ENCODE measurements around the gene SMAD4. TPM values are rescaled to one million over a fixed set of nuclear protein-coding genes. Genes with fewer than 3 reads are reported as not detected.
A peak's percentile ranks its signal among the peaks of the same experiment; 100 is the strongest.
"Not testable (repeated sequence)": the region's sequence is repeated elsewhere in the genome, so short reads cannot be mapped to it uniquely, and the experiment has no call there.

Gene SMAD4
- polyA plus RNA-seq, 12 donors = 58.2 to 120 (median 108) TPM; not detected in 1

DNA sequence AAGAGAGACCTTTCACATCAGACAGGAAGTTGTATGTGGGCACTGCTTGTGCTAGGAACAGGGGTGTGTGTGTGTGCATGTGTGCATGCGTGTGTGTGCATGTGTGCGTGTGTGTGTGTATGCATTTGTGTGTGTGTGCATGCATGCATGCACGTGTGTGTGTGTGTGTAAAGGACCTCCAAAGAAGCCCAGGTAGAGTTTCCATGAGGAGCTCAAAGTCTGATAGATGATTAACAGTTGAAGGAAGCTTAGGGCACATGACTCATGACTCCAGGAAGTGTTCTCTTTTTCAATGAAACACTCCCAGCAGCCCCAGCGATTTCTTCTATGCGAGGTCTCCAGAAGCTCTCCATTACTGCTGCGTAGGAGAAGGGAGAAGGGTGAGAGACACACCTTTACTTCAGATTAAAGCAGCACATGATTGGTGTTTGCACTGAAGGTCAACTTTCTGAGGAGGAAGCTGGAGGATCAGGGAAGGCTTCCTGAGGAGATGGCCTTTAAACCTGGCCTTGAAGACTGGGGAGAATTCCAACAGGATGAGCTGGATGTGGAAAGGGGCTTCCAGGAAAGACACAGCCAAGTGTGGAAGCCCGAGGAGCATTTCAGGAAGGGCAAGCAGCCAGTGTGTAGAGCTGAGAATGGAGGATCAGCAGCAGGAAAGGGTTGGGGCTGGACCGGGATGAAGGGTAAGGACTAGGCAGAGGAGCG, 77.7 kb downstream of the SMAD4 start:
- DNase-seq = no peak

DNA sequence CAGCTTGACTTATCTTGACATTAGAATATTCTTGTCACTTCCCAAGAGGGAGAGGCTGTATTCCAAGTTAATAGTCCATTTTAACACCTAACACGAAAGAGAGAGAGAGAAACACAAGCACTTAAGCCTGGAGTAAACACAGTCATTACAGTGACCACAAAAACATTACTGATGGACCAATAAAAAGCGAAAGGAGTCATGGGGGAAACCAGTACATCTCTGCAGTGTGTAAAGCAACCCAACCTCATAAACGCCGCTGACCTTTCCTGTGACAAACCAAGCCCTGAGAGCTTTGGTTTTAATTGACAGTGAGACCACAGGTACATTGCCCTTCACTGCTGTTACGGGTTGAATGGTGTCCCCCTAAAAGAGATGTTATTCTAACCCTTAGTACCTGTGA, 78.3 kb downstream of the SMAD4 start:
- DNase-seq = no peak

- DNase-seq = peak; percentile 43
These were observed 80.2 kb downstream of the SMAD4 start for GRCh38 chr18:51110073-51110797.

GRCh38 chr18:51111633-51112355, 81.8 kb downstream of the SMAD4 start:
- not testable (repeated sequence) for DNase-seq

- not testable (repeated sequence) for DNase-seq
These were observed 87.0 kb downstream of the SMAD4 start for GRCh38 chr18:51116996-51117395.

- not testable (repeated sequence) for DNase-seq
These were observed 89.5 kb downstream of the SMAD4 start for GRCh38 chr18:51119561-51119960.

DNA sequence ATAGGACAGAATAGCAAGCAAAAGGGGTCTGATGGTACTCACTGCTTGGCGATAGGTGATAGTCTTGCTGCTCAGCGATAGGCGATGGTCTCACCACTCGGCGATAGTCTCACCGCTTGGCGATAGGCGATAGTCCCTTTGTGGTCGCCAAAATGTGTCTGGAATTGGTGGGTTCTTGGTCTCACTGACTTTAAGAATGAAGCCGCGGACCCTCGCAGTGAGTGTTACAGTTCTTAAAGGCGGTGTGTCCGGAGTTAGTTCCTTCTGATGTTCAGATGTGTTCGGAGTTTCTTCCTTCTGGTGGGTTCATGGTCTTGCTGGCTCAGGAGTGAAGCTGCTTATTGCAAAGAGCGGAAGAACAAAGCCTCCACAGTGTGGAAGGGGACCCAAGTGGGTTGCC, 90.0 kb downstream of the SMAD4 start:
- DNase-seq = not testable (repeated sequence)

DNA sequence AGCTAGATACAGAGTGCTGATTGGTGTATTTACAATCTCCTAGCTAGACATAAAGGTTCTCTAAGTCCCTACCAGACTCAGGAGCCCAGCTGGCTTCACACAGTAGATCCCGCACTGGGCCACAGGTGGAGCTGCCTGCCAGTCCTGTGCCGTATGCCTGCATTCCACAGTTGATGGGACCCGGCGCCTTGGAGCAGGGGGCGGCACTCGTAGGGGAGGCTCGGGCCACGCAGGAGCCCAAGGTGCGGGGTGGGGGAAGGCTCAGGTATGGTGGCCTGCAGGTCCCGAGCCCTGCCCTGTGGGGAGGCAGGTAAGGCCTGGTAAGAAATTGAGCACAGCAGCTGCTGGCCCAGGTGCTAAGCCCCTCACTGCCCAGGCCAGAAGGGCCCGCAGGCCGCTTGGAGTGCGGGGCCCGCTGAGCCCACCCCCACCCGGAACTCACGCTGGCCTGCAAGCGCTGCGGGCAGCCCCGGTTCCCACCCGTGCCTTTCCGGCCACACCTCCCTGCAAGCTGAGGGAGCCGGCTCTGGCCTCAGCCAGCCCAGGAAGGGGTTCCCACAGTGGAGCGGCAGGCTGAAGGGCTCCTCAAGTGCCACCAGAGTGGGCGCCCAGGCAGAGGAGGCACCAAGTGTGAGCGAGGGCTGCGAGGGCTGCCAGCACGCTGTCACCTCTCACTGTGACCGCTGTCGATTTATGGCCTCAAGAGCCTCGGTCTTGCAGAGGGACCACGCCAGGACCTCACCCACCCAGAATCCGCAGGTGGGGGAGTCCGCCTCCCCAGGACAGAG, 91.0 kb downstream of the SMAD4 start:
- DNase-seq = no peak

DNA sequence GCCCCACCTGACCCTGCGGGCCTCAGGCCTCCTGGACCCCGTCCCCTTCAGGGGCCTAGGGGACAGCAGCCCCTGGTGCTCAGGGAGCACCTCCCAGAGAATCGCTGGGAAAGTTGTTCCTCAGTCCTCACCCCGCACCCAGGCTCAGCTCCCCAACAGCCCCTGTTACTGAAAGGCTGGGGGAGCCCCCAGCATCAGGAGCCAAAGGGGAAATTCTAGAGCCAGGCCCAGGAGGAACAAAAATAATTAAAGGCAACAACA, 91.5 kb downstream of the SMAD4 start:
- DNase-seq = no peak

GRCh38 chr18:51122266-51123045, 92.4 kb downstream of the SMAD4 start:
- DNase-seq = no peak

DNA sequence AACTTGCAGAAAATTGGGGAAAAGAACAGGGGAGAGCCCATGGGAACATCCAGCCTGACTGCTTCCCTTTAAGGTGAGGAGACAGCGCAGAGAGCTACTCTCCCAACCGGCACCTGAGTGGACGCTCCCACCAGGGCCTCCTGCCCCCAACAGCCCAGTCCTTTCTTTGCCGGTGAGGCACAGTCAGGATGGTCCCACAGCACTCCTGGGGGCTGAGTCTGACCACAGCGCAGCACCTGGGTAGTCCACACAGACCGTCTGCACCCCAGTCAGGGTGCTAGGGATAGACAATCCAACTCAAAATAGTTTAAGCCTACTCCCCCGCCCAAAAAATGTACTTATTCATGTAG, 93.0 kb downstream of the SMAD4 start:
- no peak for DNase-seq

DNA sequence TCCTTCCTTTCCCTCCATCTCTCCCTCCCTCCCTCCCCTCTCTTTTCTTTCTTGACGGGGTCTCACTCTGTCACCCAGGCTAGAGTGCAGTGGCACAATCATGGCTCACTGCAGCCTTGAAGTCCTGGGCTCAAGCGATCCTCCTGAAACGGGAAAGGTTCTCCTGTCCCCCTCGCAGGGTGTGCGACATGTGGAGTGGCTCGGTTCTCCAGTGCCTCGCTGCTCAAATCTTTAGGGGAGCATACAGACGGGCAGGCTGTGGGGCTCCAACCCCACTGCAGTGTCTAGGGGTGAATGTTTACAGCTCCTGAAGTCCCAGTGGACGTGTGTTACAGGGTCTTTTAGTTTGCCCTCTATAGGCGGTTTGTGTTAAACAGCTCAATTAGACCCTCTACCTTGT, 93.5 kb downstream of the SMAD4 start:
- no peak for DNase-seq

GRCh38 chr18:51123936-51124486, 94.0 kb downstream of the SMAD4 start:
- DNase-seq = no peak

DNA sequence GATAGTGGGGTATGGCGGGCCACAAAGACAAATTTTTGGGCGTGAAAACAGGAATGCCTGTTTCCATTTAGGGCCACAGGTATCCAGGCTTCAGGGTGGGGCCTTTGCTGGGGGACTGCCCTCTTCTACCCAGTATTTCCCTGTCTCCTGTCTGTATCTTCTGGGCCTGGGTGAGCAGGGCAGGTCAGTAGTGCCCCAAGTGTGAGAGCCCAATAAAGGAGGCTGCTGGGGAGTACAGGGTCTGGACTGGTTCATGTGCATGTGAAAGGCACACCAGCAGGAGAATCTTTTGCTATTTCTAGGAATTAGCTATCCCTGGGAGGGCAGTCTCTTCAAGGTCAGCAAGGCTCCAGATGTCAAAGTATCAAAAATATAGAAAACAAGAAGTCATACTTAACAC, 96.0 kb downstream of the SMAD4 start:
- DNase-seq = no peak

DNA sequence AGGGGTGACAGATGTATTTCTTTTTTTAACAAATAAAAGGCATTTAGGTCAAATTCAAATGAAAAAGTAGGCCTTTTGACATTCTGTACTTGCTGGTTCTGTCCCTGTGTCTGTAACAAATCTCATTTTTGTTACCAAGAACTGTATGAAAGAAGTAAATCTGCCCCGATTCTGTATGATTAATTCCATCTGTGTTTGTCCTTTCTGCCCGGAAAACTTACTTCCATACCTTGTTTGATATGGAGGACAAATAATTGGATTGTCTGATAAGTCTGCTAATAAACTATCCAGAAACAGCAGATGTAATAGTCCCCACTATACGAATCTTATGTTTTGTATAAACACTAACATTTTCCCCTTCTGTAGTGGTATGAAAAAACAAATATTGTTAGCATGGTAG, 97.7 kb downstream of the SMAD4 start:
- DNase-seq = no peak

- no peak for DNase-seq
These were observed 98.5 kb downstream of the SMAD4 start for GRCh38 chr18:51128533-51128932.

- no peak for DNase-seq
These were observed 102.4 kb downstream of the SMAD4 start for GRCh38 chr18:51132256-51132935.

DNA sequence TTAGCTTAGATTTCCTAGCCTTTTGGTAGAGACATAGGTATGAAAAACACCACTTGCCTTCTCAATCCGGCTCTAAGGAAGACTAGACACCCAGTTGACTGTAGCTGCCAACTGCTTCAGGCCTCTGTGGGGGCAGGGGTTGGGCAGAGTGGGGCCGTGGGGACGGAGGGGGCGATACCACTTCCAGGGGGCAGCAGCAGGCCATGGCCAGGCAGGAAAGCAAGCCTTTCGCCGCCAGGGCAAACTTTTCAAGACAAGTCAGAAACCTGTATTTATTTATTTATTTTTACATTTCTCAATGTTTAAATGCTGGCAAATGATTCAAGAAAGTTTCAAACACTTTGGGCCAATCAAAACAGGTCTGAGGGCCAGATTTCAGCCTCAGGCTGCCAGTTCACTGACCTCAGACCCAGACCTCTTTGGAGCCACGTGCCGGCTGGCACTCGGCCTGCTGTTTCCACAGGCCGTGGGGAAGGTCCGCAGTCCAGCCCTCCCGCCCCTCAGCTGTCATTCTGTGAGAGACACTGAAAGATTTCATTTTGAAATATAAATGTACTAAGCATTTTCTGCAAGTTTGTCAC, 103.7 kb downstream of the SMAD4 start:
- no peak for DNase-seq
